WTC11 (cell line): ENCODE results near the gene FOXE1. TPM values are rescaled to one million over a fixed set of nuclear protein-coding genes. Genes with fewer than 3 reads are reported as not detected.

Experiments used
- ATAC-seq: fragments of 200-7000 bp; cut with Tn5 transposase; 2 replicates; pipeline ENCODE4 v1.10.0; 2021; ENCODE audit warnings: mild to moderate bottlenecking, moderate library complexity
- CTCF ChIA-PET: fragments of 300-600 bp; sonication (Branson Sonifier 250); formaldehyde crosslinking; loops from one replicate; lab custom pipeline; 2021; ENCODE audit warnings: antibody characterized with exemption; lab: Charles Lee
- POLR2A ChIA-PET: fragments of 350-600 bp; sonication (Branson Sonifier 250); formaldehyde crosslinking; loops from one replicate; lab custom pipeline; 2021; ENCODE audit warnings: antibody characterized with exemption; lab: Charles Lee
- DNase-seq: peaks from one replicate; pipeline ENCODE4 v3.0.0; 2021; ENCODE audit warnings: low spot score
- H3K27ac Mint-ChIP-seq: 2 replicates; pipeline ENCODE4 v1.8.0; 2021; ENCODE audit warnings: mixed read lengths
- H3K27me3 Mint-ChIP-seq: 2 replicates; pipeline ENCODE4 v1.8.0; 2021; ENCODE audit warnings: low read depth, mild to moderate bottlenecking, moderate library complexity, mixed read lengths
- H3K36me3 Mint-ChIP-seq: 2 replicates; pipeline ENCODE4 v1.8.0; 2021; ENCODE audit warnings: mixed read lengths
- H3K4me1 Mint-ChIP-seq: 2 replicates; pipeline ENCODE4 v1.8.0; 2022; ENCODE audit warnings: mixed read lengths
- H3K4me3 Mint-ChIP-seq: 2 replicates; pipeline ENCODE4 v1.8.0; 2021; ENCODE audit warnings: mild to moderate bottlenecking, moderate library complexity, mixed read lengths
- H3K9me3 Mint-ChIP-seq: 2 replicates; pipeline ENCODE4 v1.8.0; 2021; ENCODE audit warnings: mixed read lengths
- CBFB ChIP-seq: sonication (generic); formaldehyde crosslinking; IDR thresholded peaks from 2 replicates; pipeline ENCODE4 v1.8.1; 2022; ENCODE audit warnings: mild to moderate bottlenecking, low read depth, missing genetic modification reagents
- FOXP1 ChIP-seq: sonication (generic); formaldehyde crosslinking; IDR thresholded peaks from 2 replicates; pipeline ENCODE4 v1.8.0; 2022; ENCODE audit warnings: missing genetic modification reagents, mild to moderate bottlenecking, moderate library complexity, borderline replicate concordance
- GRHL2 ChIP-seq: fragments of 250-450 bp; sonication (Bioruptor Pico); IDR thresholded peaks from 2 replicates; pipeline ENCODE4 v1.8.0; 2022; ENCODE audit warnings: mild to moderate bottlenecking, moderate library complexity; ENCODE audit not compliant: insufficient replicate concordance, severe bottlenecking
- GTF2I ChIP-seq: fragments of 250-450 bp; sonication (Bioruptor Pico); conservative IDR thresholded peaks from 2 replicates; pipeline ENCODE4 v1.4.0; 2021; ENCODE audit warnings: mild to moderate bottlenecking
- HMGA2 ChIP-seq: fragments of 250-450 bp; sonication (Bioruptor Pico); IDR thresholded peaks from 2 replicates; pipeline ENCODE4 v1.4.0; 2021; ENCODE audit warnings: mild to moderate bottlenecking, moderate library complexity
- JAZF1 ChIP-seq: fragments of 250-450 bp; sonication (Bioruptor Pico); IDR thresholded peaks from 2 replicates; pipeline ENCODE4 v1.9.0; 2021; ENCODE audit warnings: moderate library complexity, mild to moderate bottlenecking, inconsistent platforms
- NFE2L1 ChIP-seq: sonication (generic); formaldehyde crosslinking; IDR thresholded peaks from 2 replicates; pipeline ENCODE4 v1.8.1; 2023; ENCODE audit warnings: missing genetic modification reagents
- NFYB ChIP-seq: sonication (generic); formaldehyde crosslinking; conservative IDR thresholded peaks from 2 replicates; pipeline ENCODE4 v1.8.0; 2022; ENCODE audit warnings: low read depth, missing genetic modification reagents
- NR2C2 ChIP-seq: sonication (generic); formaldehyde crosslinking; IDR thresholded peaks from 2 replicates; pipeline ENCODE4 v1.8.0; 2022; ENCODE audit warnings: mild to moderate bottlenecking, missing genetic modification reagents
- NR3C1 ChIP-seq: sonication (generic); formaldehyde crosslinking; conservative IDR thresholded peaks from 2 replicates; pipeline ENCODE4 v1.8.1; 2023; ENCODE audit warnings: low read depth, mild to moderate bottlenecking, missing genetic modification reagents
- OVOL2 ChIP-seq: fragments of 250-450 bp; sonication (Bioruptor Pico); IDR thresholded peaks from 2 replicates; pipeline ENCODE4 v1.9.0; 2021; ENCODE audit warnings: mild to moderate bottlenecking, borderline replicate concordance
- TEAD1 ChIP-seq: sonication (generic); formaldehyde crosslinking; IDR thresholded peaks from 2 replicates; pipeline ENCODE4 v1.8.0; 2022; ENCODE audit warnings: mild to moderate bottlenecking, missing genetic modification reagents
- TP53 ChIP-seq: sonication (generic); formaldehyde crosslinking; IDR thresholded peaks from 2 replicates; pipeline ENCODE4 v1.8.1; 2023; ENCODE audit warnings: mild to moderate bottlenecking, missing genetic modification reagents
- ZNF121 ChIP-seq: sonication (generic); formaldehyde crosslinking; IDR thresholded peaks from 2 replicates; pipeline ENCODE4 v1.8.0; 2023; ENCODE audit warnings: missing genetic modification reagents
- total RNA-seq: library from RNA; stranded (reverse); gene quantifications from 3 replicates; pipeline ENCODE4 v1.2.3, GENCODE V29; 2021
- TF ChIP-seq, protein P1 (sequence below): sonication (generic); formaldehyde crosslinking; conservative IDR thresholded peaks from 2 replicates; pipeline ENCODE4 v1.8.1; 2022; ENCODE audit warnings: mild to moderate bottlenecking, missing genetic modification reagents
- TF ChIP-seq, protein P2 (sequence below): sonication (generic); formaldehyde crosslinking; conservative IDR thresholded peaks from 2 replicates; pipeline ENCODE4 v1.8.1; 2023; ENCODE audit warnings: mild to moderate bottlenecking, low read depth, missing genetic modification reagents, moderate library complexity
- TF ChIP-seq, protein P3 (sequence below): sonication (generic); formaldehyde crosslinking; IDR thresholded peaks from 2 replicates; pipeline ENCODE4 v1.8.0; 2022; ENCODE audit warnings: mild to moderate bottlenecking, missing genetic modification reagents
- TF ChIP-seq, protein P4 (sequence below): sonication (generic); formaldehyde crosslinking; IDR thresholded peaks from 2 replicates; pipeline ENCODE4 v1.8.1; 2023; ENCODE audit warnings: mild to moderate bottlenecking, missing genetic modification reagents
- TF ChIP-seq, protein P5 (sequence below): sonication (generic); formaldehyde crosslinking; IDR thresholded peaks from 2 replicates; pipeline ENCODE4 v1.8.0; 2023; ENCODE audit warnings: missing genetic modification reagents, mild to moderate bottlenecking, borderline replicate concordance
- TF ChIP-seq, protein P6 (sequence below): sonication (generic); formaldehyde crosslinking; IDR thresholded peaks from 2 replicates; pipeline ENCODE4 v1.8.1; 2023; ENCODE audit warnings: mild to moderate bottlenecking, missing genetic modification reagents, moderate library complexity
- TF ChIP-seq, protein P7 (sequence below): sonication (generic); formaldehyde crosslinking; IDR thresholded peaks from 2 replicates; pipeline ENCODE4 v1.8.1; 2023; ENCODE audit warnings: mild to moderate bottlenecking, missing genetic modification reagents

Gene FOXE1
- total RNA-seq, 1 experiment from 2014 or later = 0.09 TPM

DNA sequence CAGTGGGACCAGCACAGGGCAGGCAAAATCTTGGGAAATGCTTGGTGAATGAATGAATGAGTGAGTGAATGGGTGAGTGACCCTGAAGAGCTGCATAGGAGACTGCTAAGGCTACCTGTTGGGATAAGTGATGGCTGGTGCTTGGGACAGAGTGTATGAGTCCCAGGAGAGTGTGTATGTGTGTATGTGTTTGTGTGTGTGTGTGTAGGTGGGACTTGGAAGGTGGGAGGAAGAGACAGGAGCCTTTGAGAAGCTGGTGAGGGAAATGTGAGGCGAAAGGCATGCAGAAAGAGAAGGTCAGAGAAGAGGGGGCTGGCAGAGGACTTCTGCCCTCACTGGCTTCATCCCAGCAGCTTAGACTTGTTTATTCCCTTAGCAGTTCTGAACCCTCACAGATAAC, 33.3 kb upstream of the FOXE1 start:
- DNase-seq (no peak), ATAC-seq (no peak)
- CTCF ChIA-PET = no interaction called here
- Mint-ChIP-seq H3K36me3 (no peaks in the 10 kb centered on the region), H3K4me1 (no peaks in the 10 kb centered on the region)
- POLR2A ChIA-PET = no interaction called here
- TF ChIP-seq, protein P1, sequence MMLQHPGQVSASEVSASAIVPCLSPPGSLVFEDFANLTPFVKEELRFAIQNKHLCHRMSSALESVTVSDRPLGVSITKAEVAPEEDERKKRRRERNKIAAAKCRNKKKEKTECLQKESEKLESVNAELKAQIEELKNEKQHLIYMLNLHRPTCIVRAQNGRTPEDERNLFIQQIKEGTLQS (CRISPR knock-in tag) = no peak
- TF ChIP-seq GTF2I (CRISPR knock-in tag) = no peak
- TF ChIP-seq NFE2L1 (CRISPR knock-in tag) = no peak
- no peak for TF ChIP-seq TP53
- TF ChIP-seq, protein P2, sequence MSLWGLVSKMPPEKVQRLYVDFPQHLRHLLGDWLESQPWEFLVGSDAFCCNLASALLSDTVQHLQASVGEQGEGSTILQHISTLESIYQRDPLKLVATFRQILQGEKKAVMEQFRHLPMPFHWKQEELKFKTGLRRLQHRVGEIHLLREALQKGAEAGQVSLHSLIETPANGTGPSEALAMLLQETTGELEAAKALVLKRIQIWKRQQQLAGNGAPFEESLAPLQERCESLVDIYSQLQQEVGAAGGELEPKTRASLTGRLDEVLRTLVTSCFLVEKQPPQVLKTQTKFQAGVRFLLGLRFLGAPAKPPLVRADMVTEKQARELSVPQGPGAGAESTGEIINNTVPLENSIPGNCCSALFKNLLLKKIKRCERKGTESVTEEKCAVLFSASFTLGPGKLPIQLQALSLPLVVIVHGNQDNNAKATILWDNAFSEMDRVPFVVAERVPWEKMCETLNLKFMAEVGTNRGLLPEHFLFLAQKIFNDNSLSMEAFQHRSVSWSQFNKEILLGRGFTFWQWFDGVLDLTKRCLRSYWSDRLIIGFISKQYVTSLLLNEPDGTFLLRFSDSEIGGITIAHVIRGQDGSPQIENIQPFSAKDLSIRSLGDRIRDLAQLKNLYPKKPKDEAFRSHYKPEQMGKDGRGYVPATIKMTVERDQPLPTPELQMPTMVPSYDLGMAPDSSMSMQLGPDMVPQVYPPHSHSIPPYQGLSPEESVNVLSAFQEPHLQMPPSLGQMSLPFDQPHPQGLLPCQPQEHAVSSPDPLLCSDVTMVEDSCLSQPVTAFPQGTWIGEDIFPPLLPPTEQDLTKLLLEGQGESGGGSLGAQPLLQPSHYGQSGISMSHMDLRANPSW (CRISPR knock-in tag) = no peak
- no peak for TF ChIP-seq OVOL2
- no peak for TF ChIP-seq ZNF121 (CRISPR knock-in tag)
- TF ChIP-seq CBFB (CRISPR knock-in tag) = no peak
- TF ChIP-seq, all 79 proteins: peak for 0
- no peak overlapping the region for H3K27ac Mint-ChIP-seq
- H3K27me3 Mint-ChIP-seq = peaks cover 31% of the 10 kb centered on the region
- no peak overlapping the region for H3K4me3 Mint-ChIP-seq
- peaks cover 3% of the 10 kb centered on the region; the same call in 1 of the 2 replicates for H3K9me3 Mint-ChIP-seq

DNA sequence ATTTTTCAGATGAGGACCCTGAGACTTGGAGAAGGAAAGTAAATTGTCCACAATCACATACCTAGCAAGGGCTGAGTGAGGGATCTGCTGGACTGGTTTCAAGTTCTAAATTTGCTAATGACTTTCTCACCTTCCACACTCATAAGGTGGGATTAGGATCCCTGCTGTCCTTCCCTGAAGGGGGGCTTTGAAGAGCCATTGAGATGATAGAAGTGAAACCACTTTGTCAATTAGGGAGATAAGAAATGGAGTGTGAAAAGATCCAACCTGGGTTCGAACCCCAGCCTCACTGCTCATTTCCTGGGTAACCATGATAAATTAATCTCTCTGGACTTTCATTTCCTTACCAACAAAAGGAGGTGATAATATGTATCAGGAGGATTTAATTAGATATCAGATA, 32.7 kb upstream of the FOXE1 start:
- Mint-ChIP-seq H3K27me3 (peaks cover 34% of the 10 kb centered on the region), H3K4me3 (no peak overlapping the region), H3K4me1 (no peaks in the 10 kb centered on the region), H3K9me3 (peaks cover 3% of the 10 kb centered on the region; the same call in 1 of the 2 replicates), H3K36me3 (no peaks in the 10 kb centered on the region), H3K27ac (no peak overlapping the region)
- TF ChIP-seq HMGA2 (CRISPR knock-in tag) (no peak), FOXP1 (CRISPR knock-in tag) (no peak), JAZF1 (CRISPR knock-in tag) (no peak), GRHL2 (CRISPR knock-in tag) (no peak), NFYB (CRISPR knock-in tag) (no peak), NR2C2 (no peak), NR3C1 (CRISPR knock-in tag) (no peak), GTF2I (CRISPR knock-in tag) (no peak), TEAD1 (CRISPR knock-in tag) (no peak)
- TF ChIP-seq, protein P3, sequence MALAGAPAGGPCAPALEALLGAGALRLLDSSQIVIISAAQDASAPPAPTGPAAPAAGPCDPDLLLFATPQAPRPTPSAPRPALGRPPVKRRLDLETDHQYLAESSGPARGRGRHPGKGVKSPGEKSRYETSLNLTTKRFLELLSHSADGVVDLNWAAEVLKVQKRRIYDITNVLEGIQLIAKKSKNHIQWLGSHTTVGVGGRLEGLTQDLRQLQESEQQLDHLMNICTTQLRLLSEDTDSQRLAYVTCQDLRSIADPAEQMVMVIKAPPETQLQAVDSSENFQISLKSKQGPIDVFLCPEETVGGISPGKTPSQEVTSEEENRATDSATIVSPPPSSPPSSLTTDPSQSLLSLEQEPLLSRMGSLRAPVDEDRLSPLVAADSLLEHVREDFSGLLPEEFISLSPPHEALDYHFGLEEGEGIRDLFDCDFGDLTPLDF (CRISPR knock-in tag) = no peak
- TF ChIP-seq, protein P4, sequence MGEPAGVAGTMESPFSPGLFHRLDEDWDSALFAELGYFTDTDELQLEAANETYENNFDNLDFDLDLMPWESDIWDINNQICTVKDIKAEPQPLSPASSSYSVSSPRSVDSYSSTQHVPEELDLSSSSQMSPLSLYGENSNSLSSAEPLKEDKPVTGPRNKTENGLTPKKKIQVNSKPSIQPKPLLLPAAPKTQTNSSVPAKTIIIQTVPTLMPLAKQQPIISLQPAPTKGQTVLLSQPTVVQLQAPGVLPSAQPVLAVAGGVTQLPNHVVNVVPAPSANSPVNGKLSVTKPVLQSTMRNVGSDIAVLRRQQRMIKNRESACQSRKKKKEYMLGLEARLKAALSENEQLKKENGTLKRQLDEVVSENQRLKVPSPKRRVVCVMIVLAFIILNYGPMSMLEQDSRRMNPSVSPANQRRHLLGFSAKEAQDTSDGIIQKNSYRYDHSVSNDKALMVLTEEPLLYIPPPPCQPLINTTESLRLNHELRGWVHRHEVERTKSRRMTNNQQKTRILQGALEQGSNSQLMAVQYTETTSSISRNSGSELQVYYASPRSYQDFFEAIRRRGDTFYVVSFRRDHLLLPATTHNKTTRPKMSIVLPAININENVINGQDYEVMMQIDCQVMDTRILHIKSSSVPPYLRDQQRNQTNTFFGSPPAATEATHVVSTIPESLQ (CRISPR knock-in tag) = no peak
- TF ChIP-seq, protein P5, sequence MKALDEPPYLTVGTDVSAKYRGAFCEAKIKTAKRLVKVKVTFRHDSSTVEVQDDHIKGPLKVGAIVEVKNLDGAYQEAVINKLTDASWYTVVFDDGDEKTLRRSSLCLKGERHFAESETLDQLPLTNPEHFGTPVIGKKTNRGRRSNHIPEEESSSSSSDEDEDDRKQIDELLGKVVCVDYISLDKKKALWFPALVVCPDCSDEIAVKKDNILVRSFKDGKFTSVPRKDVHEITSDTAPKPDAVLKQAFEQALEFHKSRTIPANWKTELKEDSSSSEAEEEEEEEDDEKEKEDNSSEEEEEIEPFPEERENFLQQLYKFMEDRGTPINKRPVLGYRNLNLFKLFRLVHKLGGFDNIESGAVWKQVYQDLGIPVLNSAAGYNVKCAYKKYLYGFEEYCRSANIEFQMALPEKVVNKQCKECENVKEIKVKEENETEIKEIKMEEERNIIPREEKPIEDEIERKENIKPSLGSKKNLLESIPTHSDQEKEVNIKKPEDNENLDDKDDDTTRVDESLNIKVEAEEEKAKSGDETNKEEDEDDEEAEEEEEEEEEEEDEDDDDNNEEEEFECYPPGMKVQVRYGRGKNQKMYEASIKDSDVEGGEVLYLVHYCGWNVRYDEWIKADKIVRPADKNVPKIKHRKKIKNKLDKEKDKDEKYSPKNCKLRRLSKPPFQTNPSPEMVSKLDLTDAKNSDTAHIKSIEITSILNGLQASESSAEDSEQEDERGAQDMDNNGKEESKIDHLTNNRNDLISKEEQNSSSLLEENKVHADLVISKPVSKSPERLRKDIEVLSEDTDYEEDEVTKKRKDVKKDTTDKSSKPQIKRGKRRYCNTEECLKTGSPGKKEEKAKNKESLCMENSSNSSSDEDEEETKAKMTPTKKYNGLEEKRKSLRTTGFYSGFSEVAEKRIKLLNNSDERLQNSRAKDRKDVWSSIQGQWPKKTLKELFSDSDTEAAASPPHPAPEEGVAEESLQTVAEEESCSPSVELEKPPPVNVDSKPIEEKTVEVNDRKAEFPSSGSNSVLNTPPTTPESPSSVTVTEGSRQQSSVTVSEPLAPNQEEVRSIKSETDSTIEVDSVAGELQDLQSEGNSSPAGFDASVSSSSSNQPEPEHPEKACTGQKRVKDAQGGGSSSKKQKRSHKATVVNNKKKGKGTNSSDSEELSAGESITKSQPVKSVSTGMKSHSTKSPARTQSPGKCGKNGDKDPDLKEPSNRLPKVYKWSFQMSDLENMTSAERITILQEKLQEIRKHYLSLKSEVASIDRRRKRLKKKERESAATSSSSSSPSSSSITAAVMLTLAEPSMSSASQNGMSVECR (CRISPR knock-in tag) = no peak
- TF ChIP-seq, protein P6, sequence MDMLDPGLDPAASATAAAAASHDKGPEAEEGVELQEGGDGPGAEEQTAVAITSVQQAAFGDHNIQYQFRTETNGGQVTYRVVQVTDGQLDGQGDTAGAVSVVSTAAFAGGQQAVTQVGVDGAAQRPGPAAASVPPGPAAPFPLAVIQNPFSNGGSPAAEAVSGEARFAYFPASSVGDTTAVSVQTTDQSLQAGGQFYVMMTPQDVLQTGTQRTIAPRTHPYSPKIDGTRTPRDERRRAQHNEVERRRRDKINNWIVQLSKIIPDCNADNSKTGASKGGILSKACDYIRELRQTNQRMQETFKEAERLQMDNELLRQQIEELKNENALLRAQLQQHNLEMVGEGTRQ = no peak
- TF ChIP-seq, protein P7, sequence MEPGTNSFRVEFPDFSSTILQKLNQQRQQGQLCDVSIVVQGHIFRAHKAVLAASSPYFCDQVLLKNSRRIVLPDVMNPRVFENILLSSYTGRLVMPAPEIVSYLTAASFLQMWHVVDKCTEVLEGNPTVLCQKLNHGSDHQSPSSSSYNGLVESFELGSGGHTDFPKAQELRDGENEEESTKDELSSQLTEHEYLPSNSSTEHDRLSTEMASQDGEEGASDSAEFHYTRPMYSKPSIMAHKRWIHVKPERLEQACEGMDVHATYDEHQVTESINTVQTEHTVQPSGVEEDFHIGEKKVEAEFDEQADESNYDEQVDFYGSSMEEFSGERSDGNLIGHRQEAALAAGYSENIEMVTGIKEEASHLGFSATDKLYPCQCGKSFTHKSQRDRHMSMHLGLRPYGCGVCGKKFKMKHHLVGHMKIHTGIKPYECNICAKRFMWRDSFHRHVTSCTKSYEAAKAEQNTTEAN (CRISPR knock-in tag) = no peak
- ChIA-PET POLR2A (interaction anchor here (0.5 kb wide), 1 partner anchor 224 kb away, joined by 3 read pairs; no protein-coding TSS in a partner anchor), CTCF (no interaction called here)
- ATAC-seq (no peak), DNase-seq (no peak)
